ENCODE results near the gene IHH. TPM values are rescaled to one million over a fixed set of nuclear protein-coding genes. Genes with fewer than 3 reads are reported as not detected.

Gene IHH
- total RNA-seq, 6 donors from 2014 or later: 0.80 to 4.4 (median 1.5) TPM; not detected in 2

DNA sequence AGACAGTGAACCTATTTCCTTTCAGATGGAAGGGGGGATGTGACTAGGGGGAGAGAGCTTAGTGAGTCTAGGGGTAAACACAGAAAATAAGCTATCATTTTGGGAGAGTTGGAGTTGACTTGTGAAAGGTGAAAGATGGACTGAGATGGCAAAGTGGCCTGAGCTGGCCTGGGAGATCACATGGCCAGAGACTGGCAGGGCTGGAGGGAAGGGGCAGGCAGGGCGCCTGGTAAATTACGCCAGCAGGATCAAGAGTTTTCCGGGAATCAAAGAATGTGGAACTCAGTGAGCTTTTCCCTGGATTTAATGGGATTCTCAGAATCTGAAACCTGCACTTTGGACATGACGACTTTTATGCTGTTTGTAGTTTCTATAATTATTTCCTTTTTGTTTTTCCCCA lies 18.6 kb downstream of the IHH start:
- 80 to 85% methylated on average over 4 of the region's 4 CpGs for WGBS, 2 donors
- H3K4me3 ChIP-seq: no peak overlapping the region
- H3K27me3 ChIP-seq: peaks cover 0 to 8% (median 0%) of the 10 kb centered on the region in 4 donors
- no peaks in the 10 kb centered on the region for H3K36me3 ChIP-seq
- no peak for ATAC-seq (ENCODE audit: low FRiP score in 2 of 2)
- TF ChIP-seq POLR2A (IDR thresholded peaks at IDR 0.05): no peak
- TF ChIP-seq, protein P1, sequence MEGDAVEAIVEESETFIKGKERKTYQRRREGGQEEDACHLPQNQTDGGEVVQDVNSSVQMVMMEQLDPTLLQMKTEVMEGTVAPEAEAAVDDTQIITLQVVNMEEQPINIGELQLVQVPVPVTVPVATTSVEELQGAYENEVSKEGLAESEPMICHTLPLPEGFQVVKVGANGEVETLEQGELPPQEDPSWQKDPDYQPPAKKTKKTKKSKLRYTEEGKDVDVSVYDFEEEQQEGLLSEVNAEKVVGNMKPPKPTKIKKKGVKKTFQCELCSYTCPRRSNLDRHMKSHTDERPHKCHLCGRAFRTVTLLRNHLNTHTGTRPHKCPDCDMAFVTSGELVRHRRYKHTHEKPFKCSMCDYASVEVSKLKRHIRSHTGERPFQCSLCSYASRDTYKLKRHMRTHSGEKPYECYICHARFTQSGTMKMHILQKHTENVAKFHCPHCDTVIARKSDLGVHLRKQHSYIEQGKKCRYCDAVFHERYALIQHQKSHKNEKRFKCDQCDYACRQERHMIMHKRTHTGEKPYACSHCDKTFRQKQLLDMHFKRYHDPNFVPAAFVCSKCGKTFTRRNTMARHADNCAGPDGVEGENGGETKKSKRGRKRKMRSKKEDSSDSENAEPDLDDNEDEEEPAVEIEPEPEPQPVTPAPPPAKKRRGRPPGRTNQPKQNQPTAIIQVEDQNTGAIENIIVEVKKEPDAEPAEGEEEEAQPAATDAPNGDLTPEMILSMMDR (IDR thresholded peaks at IDR 0.05): no peak
- no peak for TF ChIP-seq POLR2AphosphoS5 (IDR thresholded peaks at IDR 0.05)
- TF ChIP-seq EP300 (IDR thresholded peaks at IDR 0.05): no peak
- no peak overlapping the region for H3K27ac ChIP-seq
- no peaks in the 10 kb centered on the region for H3K4me1 ChIP-seq
- no peaks in the 10 kb centered on the region for H3K9me3 ChIP-seq
- DNase-seq: no peak

DNA sequence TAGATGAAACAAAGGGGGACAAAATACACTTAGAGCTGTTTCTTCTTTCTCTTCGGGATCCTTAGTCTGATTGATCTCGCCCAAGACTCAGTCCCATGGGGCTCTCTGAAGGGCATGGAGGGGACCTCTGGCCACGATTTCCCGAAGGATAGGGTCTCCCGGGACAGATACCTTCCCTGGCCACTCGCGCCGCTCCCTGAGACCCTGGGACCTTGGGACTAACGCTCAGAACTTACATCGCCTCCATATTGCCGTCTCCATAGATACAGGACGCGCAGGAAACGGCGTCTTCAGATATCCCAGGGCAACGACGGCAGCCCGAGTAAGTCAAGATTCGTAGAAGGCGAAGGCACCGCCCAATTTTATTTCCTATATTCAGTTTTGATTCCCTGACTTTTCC lies 19.5 kb downstream of the IHH start, which contains the start of gene CFAP65:
TSS of gene CFAP65 (minus strand) at position 265 of the 400 bp plus-strand sequence. CDS start 2,468 bp downstream, outside the sequence.
- DNase-seq: no peak
- Histone ChIP-seq H3K4me1 (no peaks in the 10 kb centered on the region), H3K27ac (no peak within 1 kb of the TSS), H3K36me3 (no peaks in the 10 kb centered on the region), H3K9me3 (no peaks in the 10 kb centered on the region), H3K4me3 (peak within 1 kb of the TSS in 3 of 4 donors; percentile 17 to 30 (median 25)), H3K27me3 (peaks cover 0 to 8% (median 0%) of the 10 kb centered on the region in 4 donors)
- ATAC-seq (ENCODE audit: low FRiP score in 2 of 2): no peak
- TF ChIP-seq POLR2A (IDR thresholded peaks at IDR 0.05) (peak in 1 of 4 donors; percentile 20), EP300 (IDR thresholded peaks at IDR 0.05) (no peak)
- WGBS, 2 donors: 1 to 3% methylated on average over 10 to 21 of the region's 21 CpGs

GRCh38 chr2:219038600-219038999 lies 22.1 kb downstream of the IHH start:
- H3K36me3 ChIP-seq: no peaks in the 10 kb centered on the region
- no peaks in the 10 kb centered on the region for H3K4me1 ChIP-seq
- WGBS, 2 donors: 14 to 31% methylated on average over 1 of the region's 1 CpG
- no peak overlapping the region for H3K4me3 ChIP-seq
- DNase-seq (no peak), ATAC-seq (ENCODE audit: low FRiP score in 2 of 2) (peak in 1 of 2 donors; percentile 24)
- no peak overlapping the region for H3K27ac ChIP-seq
- peaks cover 0 to 8% (median 0%) of the 10 kb centered on the region in 4 donors for H3K27me3 ChIP-seq
- H3K9me3 ChIP-seq: no peaks in the 10 kb centered on the region
- TF ChIP-seq, protein P1 (IDR thresholded peaks at IDR 0.05): no peak
- TF ChIP-seq EP300 (IDR thresholded peaks at IDR 0.05) (no peak), POLR2AphosphoS5 (IDR thresholded peaks at IDR 0.05) (no peak), POLR2A (IDR thresholded peaks at IDR 0.05) (no peak)

GRCh38 chr2:219037783-219038499 lies 22.8 kb downstream of the IHH start:
- peaks cover 0 to 7% (median 0%) of the 10 kb centered on the region in 4 donors for H3K27me3 ChIP-seq
- ATAC-seq (ENCODE audit: low FRiP score in 2 of 2): peak in 1 of 2 donors; percentile 36
- WGBS, 2 donors: 53 to 60% methylated on average over 4 to 8 of the region's 8 CpGs

DNA sequence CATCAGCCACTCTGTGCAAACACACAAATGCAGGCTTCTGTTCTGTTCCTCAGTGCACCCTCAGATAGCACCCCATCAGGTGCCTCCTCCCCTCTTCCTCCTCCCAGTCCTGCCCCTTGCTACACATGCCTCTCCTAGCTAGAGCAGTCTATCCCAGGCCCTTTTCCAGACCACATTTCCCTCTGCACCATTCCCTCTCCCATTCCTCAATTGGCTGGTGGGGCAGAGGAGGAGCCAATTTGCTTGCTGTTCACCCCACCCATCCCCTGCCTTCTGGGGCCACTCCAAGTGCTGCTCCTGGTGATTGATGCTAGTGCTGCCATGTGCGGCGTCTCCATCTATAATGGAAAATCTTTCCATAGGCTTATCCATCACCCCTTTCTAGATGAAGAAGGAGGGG lies 24.8 kb downstream of the IHH start:
- Histone ChIP-seq H3K9me3 (no peaks in the 10 kb centered on the region), H3K4me1 (no peaks in the 10 kb centered on the region), H3K4me3 (no peak overlapping the region), H3K27ac (no peak overlapping the region), H3K36me3 (no peaks in the 10 kb centered on the region), H3K27me3 (peaks cover 0 to 5% (median 0%) of the 10 kb centered on the region in 4 donors)
- 65 to 82% methylated on average over 2 of the region's 2 CpGs for WGBS, 2 donors
- no peak for DNase-seq
- no peak for ATAC-seq (ENCODE audit: low FRiP score in 2 of 2)
- TF ChIP-seq POLR2A (IDR thresholded peaks at IDR 0.05) (no peak), POLR2AphosphoS5 (IDR thresholded peaks at IDR 0.05) (no peak)
- TF ChIP-seq, protein P1 (IDR thresholded peaks at IDR 0.05): no peak

More at GRCh38 chr2:219037783-219038499, 22.8 kb downstream of the IHH start:
- H3K4me1 ChIP-seq: no peaks in the 10 kb centered on the region
- no peaks in the 10 kb centered on the region for H3K9me3 ChIP-seq
- H3K36me3 ChIP-seq: no peaks in the 10 kb centered on the region
- H3K27ac ChIP-seq: no peak overlapping the region
- no peak for DNase-seq
- no peak for TF ChIP-seq POLR2A (IDR thresholded peaks at IDR 0.05)
- TF ChIP-seq, protein P1 (IDR thresholded peaks at IDR 0.05): no peak
- no peak for TF ChIP-seq POLR2AphosphoS5 (IDR thresholded peaks at IDR 0.05)
- no peak for TF ChIP-seq EP300 (IDR thresholded peaks at IDR 0.05)
- H3K4me3 ChIP-seq: no peak overlapping the region
